Pancreas (tissue), 10 donors: ENCODE data around the gene COPZ1. TPM values are rescaled to one million over a fixed set of nuclear protein-coding genes. Genes with fewer than 3 reads are reported as not detected.

Source experiments
- ATAC-seq, 4 donors: fragments of 200-7000 bp; cut with Tn5 transposase; one replicate each; pipeline versions ENCODE4 v1.8.0 to v1.9.1; 2020; ENCODE audit warnings: mild to moderate bottlenecking in 4 of 4, moderate library complexity in 4 of 4
- DNase-seq, 6 donors: peaks; one replicate each; pipeline ENCODE4 v3.0.0-alpha.2; 2020
- FAIRE-seq: peaks from 2 replicates; lab custom pipeline; 2012; peaks lifted over from hg19 to GRCh38; lab: Jason Lieb, UNC
- H3K27ac ChIP-seq, 4 donors: fragments of 200-600 bp; sonication (generic); 1 replicate in 3 of 4; 2 replicates in 1 of 4; pipeline versions ENCODE4 v1.5.0 to v1.8.0; 2020
- H3K27me3 ChIP-seq, 4 donors: fragments of 200-600 bp; one replicate each; pipeline ENCODE4 v1.8.0; 2021
- H3K36me3 ChIP-seq, 3 donors: fragments of 200-600 bp; sonication (generic) in 1 of 3; one replicate each; pipeline versions ENCODE4 v1.5.0 to v1.8.0; 2020 to 2021
- H3K4me1 ChIP-seq, 3 donors: fragments of 200-600 bp; one replicate each; pipeline ENCODE4 v1.8.0; 2021
- H3K4me3 ChIP-seq, 4 donors: fragments of 200-600 bp; sonication (generic) in 2 of 4; one replicate each; pipeline versions ENCODE4 v1.5.0 to v1.8.0; 2020 to 2021
- H3K9me3 ChIP-seq, 4 donors: fragments of 200-600 bp; one replicate each; pipeline ENCODE4 v1.8.0; 2021
- CTCF ChIP-seq, 4 donors: fragments of 200-600 bp; sonication (generic) in 3 of 4; IDR thresholded peaks; one replicate each; pipeline versions ENCODE4 v1.5.0 to v1.8.0; 2021; ENCODE audit warnings: antibody characterized with exemption in 4 of 4
- WGBS, 2 donors: extraction: QIAGEN DNeasy Blood & Tissue Kit; methylation state at CpG; one replicate each; pipeline ENCODE4 v1.1.7; 2013; 5-methylcytosine and 5-hydroxymethylcytosine counted together
- intact Hi-C, 3 donors: fragments of 100-400 bp; cut with DNase I; formaldehyde crosslinking; loops; one replicate each; pipeline versions ENCODE4 v1.11.1 to v1.14.2; 2022
- polyA plus RNA-seq, 2 donors: library from polyadenylated mRNA; stranded (reverse); fragments of 200-250 nt; gene quantifications; one replicate each; pipeline ENCODE4 v1.2.3, GENCODE V29; 2013
- total RNA-seq, 6 donors: library from RNA; stranded (reverse); fragmentation: NEBNext Ultra II Directional in 4 of 6; extraction: Animal tissue kit (Norgen Biotek cat#: 25700) in 4 of 6; gene quantifications; one replicate each; pipeline versions ENCODE4 v1.2.1 to v1.2.4, GENCODE V29; 2021 to 2023
- donor health status: healthy with polysubstance abuse.
- donor health status: DM: no; HTN: no; CAD: no; lungs with moderate emphysema.
- donor health status: DM: no; HTN: no; CAD: no.
- donor health status: control.
- donor health status: control.
- donor health status: Bipolar disorder and iron deficiency.
- donor health status: DM: yes; HTN: yes; CAD: no.
- donor health status: DM: no; HTN: no; CAD: no.
- donor health status: DM: no; HTN: no; CAD: no.
- donor health status: DM: yes; HTN: yes; CAD: no.

Gene COPZ1
- total and polyA plus RNA-seq, 8 donors = 44.6 to 115 (median 106) TPM

- Histone ChIP-seq H3K27me3 (no peaks in the 10 kb centered on the region), H3K4me1 (no peaks in the 10 kb centered on the region), H3K36me3 (no peaks in the 10 kb centered on the region), H3K4me3 (peak overlapping the region in 3 of 4 donors; percentile 23 to 51 (median 39)), H3K27ac (peak overlapping the region in 1 of 4 donors; percentile 46), H3K9me3 (no peaks in the 10 kb centered on the region)
- ATAC-seq (peak; percentile 92 to 95 (median 94)), DNase-seq (peak; percentile 84 to 96 (median 92)), FAIRE-seq (no peak)
- WGBS, 2 donors = 8 to 11% methylated on average over 17 to 19 of the region's 19 CpGs
- peak; percentile 100 for TF ChIP-seq CTCF (IDR thresholded peaks at IDR 0.05)
- intact Hi-C loops = loop anchor here in 1 of 3 donors (10.0 kb wide), 1 partner anchor 65 kb away; no protein-coding TSS in a partner anchor
Observed at GRCh38 chr12:54379398-54380201, 54.7 kb downstream of the COPZ1 start.

GRCh38 chr12:54381136-54381535 is 56.2 kb downstream of the COPZ1 start:
- 85% methylated on average over 4 of the region's 4 CpGs for WGBS, 2 donors
- ATAC-seq = no peak
- intact Hi-C loops = loop anchor here in 1 of 3 donors (10.0 kb wide), 1 partner anchor 64 kb away; no protein-coding TSS in a partner anchor
- TF ChIP-seq CTCF (IDR thresholded peaks at IDR 0.05) = no peak
- Histone ChIP-seq H3K27ac (no peak overlapping the region), H3K4me1 (no peaks in the 10 kb centered on the region), H3K27me3 (no peaks in the 10 kb centered on the region), H3K36me3 (no peaks in the 10 kb centered on the region), H3K4me3 (no peak overlapping the region), H3K9me3 (no peaks in the 10 kb centered on the region)
- no peak for DNase-seq
- no peak for FAIRE-seq

DNA sequence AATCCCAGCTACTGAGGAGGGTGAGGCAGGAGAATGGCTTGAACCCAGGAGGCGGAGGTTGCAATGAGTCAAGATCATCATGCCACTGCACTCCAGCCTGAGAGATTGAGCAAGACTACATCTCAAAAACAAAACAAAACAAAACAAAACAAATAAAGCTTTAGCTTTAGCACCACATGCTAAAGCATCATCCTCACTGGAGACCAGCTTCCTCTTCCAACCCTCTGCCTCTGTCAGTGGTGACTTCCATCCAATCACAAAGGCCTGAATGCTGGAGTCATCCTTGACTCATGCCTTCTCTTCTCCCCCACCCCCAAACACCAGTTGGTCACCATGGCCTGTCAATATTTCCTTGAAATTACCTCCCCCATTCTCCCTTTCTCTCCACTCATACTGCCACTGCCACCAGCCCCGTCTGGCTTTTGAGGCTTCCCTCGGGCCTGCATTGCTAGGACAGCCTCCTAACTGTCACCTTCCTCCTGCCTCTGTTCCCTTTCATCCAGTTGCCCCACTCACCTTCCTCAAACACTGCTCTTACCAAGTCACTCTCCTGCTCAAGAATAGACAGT is 58.2 kb downstream of the COPZ1 start:
- no peak overlapping the region for H3K27ac ChIP-seq
- WGBS, 2 donors = 87 to 93% methylated on average over 3 of the region's 3 CpGs
- peak in 1 of 4 donors; percentile 11 for ATAC-seq

GRCh38 chr12:54384591-54385041 is 59.7 kb downstream of the COPZ1 start, which contains the start of gene ZNF385A:
Gene ZNF385A (minus strand): TSS chr12:54384733. CDS start chr12:54384514, 219 bp downstream.
- FAIRE-seq (no peak), DNase-seq (no peak), ATAC-seq (peak in 2 of 4 donors; percentile 34 to 56)
- Histone ChIP-seq H3K27ac (peak within 1 kb of the TSS in 2 of 4 donors; percentile 28 to 34), H3K4me3 (peak within 1 kb of the TSS in 1 of 4 donors; percentile 5), H3K4me1 (no peaks in the 10 kb centered on the region), H3K9me3 (no peaks in the 10 kb centered on the region), H3K27me3 (no peaks in the 10 kb centered on the region), H3K36me3 (no peaks in the 10 kb centered on the region)
- no peak for TF ChIP-seq CTCF (IDR thresholded peaks at IDR 0.05)
- 85 to 89% methylated on average over 1 of the region's 1 CpG for WGBS, 2 donors
- intact Hi-C loops = loop anchor here in 1 of 3 donors (10.0 kb wide), 1 partner anchor 60 kb away; no protein-coding TSS in a partner anchor

More for the DNA sequence above, 58.2 kb downstream of the COPZ1 start:
- Histone ChIP-seq H3K27me3 (no peaks in the 10 kb centered on the region), H3K4me1 (no peaks in the 10 kb centered on the region), H3K9me3 (no peaks in the 10 kb centered on the region), H3K4me3 (no peak overlapping the region), H3K36me3 (no peaks in the 10 kb centered on the region)
- no peak for DNase-seq
- TF ChIP-seq CTCF (IDR thresholded peaks at IDR 0.05) = no peak
- no peak for FAIRE-seq
- intact Hi-C loops = loop anchor here in 1 of 3 donors (10.0 kb wide), 1 partner anchor 62 kb away; no protein-coding TSS in a partner anchor
